ENCODE data around the gene GAP43. TPM values are rescaled to one million over a fixed set of nuclear protein-coding genes. Genes with fewer than 3 reads are reported as not detected.

Gene GAP43
- total RNA-seq, 1 experiment from 2014 or later, result 31.6 TPM

GRCh38 chr3:115588201-115589115 is 34.9 kb upstream of the GAP43 start:
- ChIA-PET CTCF (no interaction called here), POLR2A (ENCODE audit: low non-redundant PET) (no interaction called here)
- H3K4me3 ChIP-seq (ENCODE audit: low read depth, low read length, poor library complexity, severe bottlenecking), result no peak overlapping the region
- H3K27me3 ChIP-seq (replicated peaks; ENCODE audit: insufficient read depth, low read depth, low read length, poor library complexity), result no peaks in the 10 kb centered on the region
- TF ChIP-seq CTCF (conservative IDR thresholded peaks at IDR 0.05; ENCODE audit: low read depth, low read length) (no peak), EZH2 (IDR thresholded peaks at IDR 0.05; ENCODE audit: borderline replicate concordance, low read depth, low read length, poor library complexity, severe bottlenecking) (no peak)
- H3K27ac ChIP-seq (ENCODE audit: low read depth, low read length, poor library complexity, severe bottlenecking), result no peak overlapping the region
- no peaks in the 10 kb centered on the region for H3K4me1 ChIP-seq (ENCODE audit: insufficient read depth, low read length, poor library complexity, severe bottlenecking)
- no peaks in the 10 kb centered on the region for H3K9me3 ChIP-seq (ENCODE audit: low read depth, low read length, poor library complexity, severe bottlenecking)
- no TSS peak for BruUV-seq (replicated peaks)
- intact Hi-C loops (cut with micrococcal nuclease; ENCODE audit: unreplicated experiment), result no loop called here
- DNase-seq (ENCODE audit: low spot score), result no peak
- no peaks in the 10 kb centered on the region for H3K36me3 ChIP-seq (ENCODE audit: insufficient read depth, low read length, poor library complexity, severe bottlenecking)

- TF ChIP-seq EZH2 (IDR thresholded peaks at IDR 0.05; ENCODE audit: borderline replicate concordance, low read depth, low read length, poor library complexity, severe bottlenecking) (no peak), CTCF (conservative IDR thresholded peaks at IDR 0.05; ENCODE audit: low read depth, low read length) (no peak)
- ChIA-PET CTCF (no interaction called here), POLR2A (ENCODE audit: low non-redundant PET) (no interaction called here)
- intact Hi-C loops (cut with micrococcal nuclease; ENCODE audit: unreplicated experiment), result no loop called here
- no TSS peak for BruUV-seq (replicated peaks)
- H3K4me1 ChIP-seq (ENCODE audit: insufficient read depth, low read length, poor library complexity, severe bottlenecking), result no peaks in the 10 kb centered on the region
- H3K27ac ChIP-seq (ENCODE audit: low read depth, low read length, poor library complexity, severe bottlenecking), result no peak overlapping the region
- H3K36me3 ChIP-seq (ENCODE audit: insufficient read depth, low read length, poor library complexity, severe bottlenecking), result no peaks in the 10 kb centered on the region
- H3K4me3 ChIP-seq (ENCODE audit: low read depth, low read length, poor library complexity, severe bottlenecking), result no peak overlapping the region
- DNase-seq (ENCODE audit: low spot score), result no peak
- H3K9me3 ChIP-seq (ENCODE audit: low read depth, low read length, poor library complexity, severe bottlenecking), result peaks cover 3% of the 10 kb centered on the region
- H3K27me3 ChIP-seq (replicated peaks; ENCODE audit: insufficient read depth, low read depth, low read length, poor library complexity), result no peaks in the 10 kb centered on the region
These were observed 32.4 kb upstream of the GAP43 start for GRCh38 chr3:115590873-115591272.

GRCh38 chr3:115595611-115596275 is 27.6 kb upstream of the GAP43 start:
- intact Hi-C loops (cut with micrococcal nuclease; ENCODE audit: unreplicated experiment), result no loop called here
- no peak for TF ChIP-seq EZH2 (IDR thresholded peaks at IDR 0.05; ENCODE audit: borderline replicate concordance, low read depth, low read length, poor library complexity, severe bottlenecking)
- no peak for TF ChIP-seq CTCF (conservative IDR thresholded peaks at IDR 0.05; ENCODE audit: low read depth, low read length)
- POLR2A ChIA-PET (ENCODE audit: low non-redundant PET), result no interaction called here

More at GRCh38 chr3:115595611-115596275, 27.6 kb upstream of the GAP43 start:
- H3K36me3 ChIP-seq (ENCODE audit: insufficient read depth, low read length, poor library complexity, severe bottlenecking), result no peaks in the 10 kb centered on the region
- H3K4me1 ChIP-seq (ENCODE audit: insufficient read depth, low read length, poor library complexity, severe bottlenecking), result no peaks in the 10 kb centered on the region
- peaks cover 3% of the 10 kb centered on the region for H3K9me3 ChIP-seq (ENCODE audit: low read depth, low read length, poor library complexity, severe bottlenecking)
- no peak overlapping the region for H3K4me3 ChIP-seq (ENCODE audit: low read depth, low read length, poor library complexity, severe bottlenecking)
- no peak for DNase-seq (ENCODE audit: low spot score)
- BruUV-seq (replicated peaks), result no TSS peak
- H3K27ac ChIP-seq (ENCODE audit: low read depth, low read length, poor library complexity, severe bottlenecking), result no peak overlapping the region
- CTCF ChIA-PET, result no interaction called here
- no peaks in the 10 kb centered on the region for H3K27me3 ChIP-seq (replicated peaks; ENCODE audit: insufficient read depth, low read depth, low read length, poor library complexity)

All from A673 (cell line).